Panc1 (cell line): ENCODE results near the gene KIF26B. TPM values are rescaled to one million over a fixed set of nuclear protein-coding genes. Genes with fewer than 3 reads are reported as not detected.
A peak's percentile ranks its signal among the peaks of the same experiment; 100 is the strongest.
"Not testable (repeated sequence)": the region's sequence is repeated elsewhere in the genome, so short reads cannot be mapped to it uniquely, and the experiment has no call there.

ENCODE experiments used
- ATAC-seq: fragments of 200-7000 bp; cut with Tn5 transposase; 2 replicates; pipeline ENCODE4 v1.9.1; 2020; ENCODE audit warnings: mild to moderate bottlenecking, moderate library complexity
- BruUV-seq: library from RNA; stranded (reverse); fragments of 400-500 nt; replicated peaks from 2 replicates; lab custom pipeline; 2021; lab: Mats Ljungman, UMichigan
- CTCF ChIA-PET: fragments of 300-600 bp; sonication (Branson Sonifier 250); formaldehyde crosslinking; loops from one replicate; lab custom pipeline; 2022; ENCODE audit warnings: antibody characterized with exemption; lab: Charles Lee
- POLR2A ChIA-PET: fragments of 300-600 bp; sonication (Branson Sonifier 250); formaldehyde crosslinking; loops from one replicate; lab custom pipeline; 2022; ENCODE audit warnings: antibody characterized with exemption; lab: Charles Lee
- DNase-seq: peaks from one replicate; pipeline ENCODE4 v3.0.0-alpha.2; 2010; ENCODE audit warnings: low read depth, low spot score
- H3K27ac ChIP-seq: 2 replicates; pipeline ENCODE4 v1.5.1; 2011; ENCODE audit warnings: mild to moderate bottlenecking, low read length, inconsistent platforms
- H3K27me3 ChIP-seq: fragments of 200-500 bp; sonication (Bioruptor generic); 2 replicates; pipeline ENCODE4 v1.6.0; 2014; ENCODE audit warnings: low read length, inconsistent platforms; ENCODE audit not compliant: control insufficient read depth, insufficient read depth
- H3K36me3 ChIP-seq: fragments of 200-500 bp; sonication (Bioruptor generic); 2 replicates; pipeline ENCODE4 v1.5.1; 2014; ENCODE audit warnings: inconsistent platforms, mild to moderate bottlenecking, low read length, moderate library complexity; ENCODE audit not compliant: control insufficient read depth, insufficient read depth
- H3K4me1 ChIP-seq: 2 replicates; pipeline ENCODE4 v1.5.1; 2011; ENCODE audit warnings: inconsistent platforms, mild to moderate bottlenecking, low read length, moderate library complexity; ENCODE audit not compliant: control insufficient read depth, insufficient read depth
- H3K4me3 ChIP-seq, 2 experiments: 2 replicates each; pipeline ENCODE4 v1.5.1; 2011 to 2012; ENCODE audit warnings: low read depth in 2 of 2, low read length in 2 of 2, mild to moderate bottlenecking in 2 of 2, inconsistent platforms in 1 of 2, moderate library complexity in 1 of 2
- H3K9me3 ChIP-seq: fragments of 200-500 bp; sonication (Bioruptor generic); 2 replicates; pipeline ENCODE4 v1.5.1; 2014; ENCODE audit warnings: low read depth, mild to moderate bottlenecking, inconsistent platforms, low read length, moderate library complexity; ENCODE audit not compliant: control insufficient read depth, insufficient read depth
- CTCF ChIP-seq: fragments of 450-650 bp; IDR thresholded peaks from 2 replicates; pipeline ENCODE4 v1.5.1; 2017; ENCODE audit warnings: mild to moderate bottlenecking
- POLR2AphosphoS5 ChIP-seq: IDR thresholded peaks from 2 replicates; pipeline ENCODE4 v1.6.1; 2012; ENCODE audit warnings: mild to moderate bottlenecking, low read depth, low read length, moderate library complexity
- SIN3A ChIP-seq: IDR thresholded peaks from 2 replicates; pipeline ENCODE4 v1.6.1; 2012; ENCODE audit warnings: low read depth, mild to moderate bottlenecking, low read length, moderate library complexity, borderline replicate concordance; ENCODE audit not compliant: insufficient read depth
- TCF7L2 ChIP-seq: IDR thresholded peaks from 2 replicates; pipeline ENCODE4 v1.6.1; 2011; ENCODE audit warnings: mild to moderate bottlenecking, low read depth, low read length, inconsistent platforms
- in situ Hi-C: cut with HindIII; loops from 2 replicates; pipeline ENCODE4 v1.10.0; 2016; ENCODE audit warnings: low sequenced_read_pairs, low pct_unique_long_range_greater_than_20kb
- intact Hi-C: fragments of 100-400 bp; cut with micrococcal nuclease; formaldehyde crosslinking; loops from one replicate; pipeline ENCODE4 v1.10.0; 2022; ENCODE audit not compliant: unreplicated experiment
- total RNA-seq: library from RNA; stranded (reverse); gene quantifications from one replicate; pipeline ENCODE4 v1.2.1, GENCODE V29; 2021; ENCODE audit not compliant: unreplicated experiment
- TF ChIP-seq, protein P1 (sequence below), 2 experiments: IDR thresholded peaks; 2 replicates each; pipeline ENCODE4 v1.6.1; 2011 to 2012; ENCODE audit warnings: low read depth in 2 of 2, control low read depth in 1 of 2, low read length in 1 of 2, mild to moderate bottlenecking in 1 of 2, moderate library complexity in 1 of 2; ENCODE audit not compliant: insufficient read depth in 1 of 2

KIF26B gene
- total RNA-seq, 1 experiment from 2014 or later: 0.33 TPM

- no peaks in the 10 kb centered on the region for H3K4me1 ChIP-seq
- no peak overlapping the region for H3K4me3 ChIP-seq
- H3K27ac ChIP-seq: no peak overlapping the region
- no peaks in the 10 kb centered on the region for H3K36me3 ChIP-seq
- ChIA-PET CTCF (interaction anchor here (0.7 kb wide), 1 partner anchor 75 kb away, joined by 3 read pairs; no protein-coding TSS in a partner anchor), POLR2A (no interaction called here)
- no peaks in the 10 kb centered on the region for H3K9me3 ChIP-seq
- BruUV-seq: no TSS peak
- ATAC-seq: peak; percentile 66
- no peak for DNase-seq
- intact Hi-C loops (no loop called here), in situ Hi-C loops (no loop called here)
- TF ChIP-seq, protein P1, sequence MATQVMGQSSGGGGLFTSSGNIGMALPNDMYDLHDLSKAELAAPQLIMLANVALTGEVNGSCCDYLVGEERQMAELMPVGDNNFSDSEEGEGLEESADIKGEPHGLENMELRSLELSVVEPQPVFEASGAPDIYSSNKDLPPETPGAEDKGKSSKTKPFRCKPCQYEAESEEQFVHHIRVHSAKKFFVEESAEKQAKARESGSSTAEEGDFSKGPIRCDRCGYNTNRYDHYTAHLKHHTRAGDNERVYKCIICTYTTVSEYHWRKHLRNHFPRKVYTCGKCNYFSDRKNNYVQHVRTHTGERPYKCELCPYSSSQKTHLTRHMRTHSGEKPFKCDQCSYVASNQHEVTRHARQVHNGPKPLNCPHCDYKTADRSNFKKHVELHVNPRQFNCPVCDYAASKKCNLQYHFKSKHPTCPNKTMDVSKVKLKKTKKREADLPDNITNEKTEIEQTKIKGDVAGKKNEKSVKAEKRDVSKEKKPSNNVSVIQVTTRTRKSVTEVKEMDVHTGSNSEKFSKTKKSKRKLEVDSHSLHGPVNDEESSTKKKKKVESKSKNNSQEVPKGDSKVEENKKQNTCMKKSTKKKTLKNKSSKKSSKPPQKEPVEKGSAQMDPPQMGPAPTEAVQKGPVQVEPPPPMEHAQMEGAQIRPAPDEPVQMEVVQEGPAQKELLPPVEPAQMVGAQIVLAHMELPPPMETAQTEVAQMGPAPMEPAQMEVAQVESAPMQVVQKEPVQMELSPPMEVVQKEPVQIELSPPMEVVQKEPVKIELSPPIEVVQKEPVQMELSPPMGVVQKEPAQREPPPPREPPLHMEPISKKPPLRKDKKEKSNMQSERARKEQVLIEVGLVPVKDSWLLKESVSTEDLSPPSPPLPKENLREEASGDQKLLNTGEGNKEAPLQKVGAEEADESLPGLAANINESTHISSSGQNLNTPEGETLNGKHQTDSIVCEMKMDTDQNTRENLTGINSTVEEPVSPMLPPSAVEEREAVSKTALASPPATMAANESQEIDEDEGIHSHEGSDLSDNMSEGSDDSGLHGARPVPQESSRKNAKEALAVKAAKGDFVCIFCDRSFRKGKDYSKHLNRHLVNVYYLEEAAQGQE (IDR thresholded peaks at IDR 0.05; ENCODE audit: insufficient read depth in 1 of 2, low read depth in 2 of 2, low read length in 1 of 2): no peak
- TF ChIP-seq POLR2AphosphoS5: no peak
- TF ChIP-seq SIN3A: no peak
- TF ChIP-seq TCF7L2: no peak
- TF ChIP-seq CTCF: no peak
- H3K27me3 ChIP-seq: no peaks in the 10 kb centered on the region
Measured at GRCh38 chr1:245336149-245336983, 181.6 kb downstream of the KIF26B start.

- in situ Hi-C loops, POLR2A ChIA-PET: not testable (repeated sequence)
Measured at GRCh38 chr1:245336984-245337355, 182.2 kb downstream of the KIF26B start.

More at GRCh38 chr1:245336984-245337355, 182.2 kb downstream of the KIF26B start:
- DNase-seq, H3K27me3 ChIP-seq, intact Hi-C loops, H3K4me3 ChIP-seq, H3K27ac ChIP-seq, H3K9me3 ChIP-seq, H3K4me1 ChIP-seq, H3K36me3 ChIP-seq, ATAC-seq, BruUV-seq: not testable (repeated sequence)
- CTCF ChIA-PET: interaction anchor here (0.7 kb wide), 1 partner anchor 76 kb away, joined by 3 read pairs; no protein-coding TSS in a partner anchor
